Measurements from ENCODE around the gene TMEM143.

The TMEM143 gene

DNA sequence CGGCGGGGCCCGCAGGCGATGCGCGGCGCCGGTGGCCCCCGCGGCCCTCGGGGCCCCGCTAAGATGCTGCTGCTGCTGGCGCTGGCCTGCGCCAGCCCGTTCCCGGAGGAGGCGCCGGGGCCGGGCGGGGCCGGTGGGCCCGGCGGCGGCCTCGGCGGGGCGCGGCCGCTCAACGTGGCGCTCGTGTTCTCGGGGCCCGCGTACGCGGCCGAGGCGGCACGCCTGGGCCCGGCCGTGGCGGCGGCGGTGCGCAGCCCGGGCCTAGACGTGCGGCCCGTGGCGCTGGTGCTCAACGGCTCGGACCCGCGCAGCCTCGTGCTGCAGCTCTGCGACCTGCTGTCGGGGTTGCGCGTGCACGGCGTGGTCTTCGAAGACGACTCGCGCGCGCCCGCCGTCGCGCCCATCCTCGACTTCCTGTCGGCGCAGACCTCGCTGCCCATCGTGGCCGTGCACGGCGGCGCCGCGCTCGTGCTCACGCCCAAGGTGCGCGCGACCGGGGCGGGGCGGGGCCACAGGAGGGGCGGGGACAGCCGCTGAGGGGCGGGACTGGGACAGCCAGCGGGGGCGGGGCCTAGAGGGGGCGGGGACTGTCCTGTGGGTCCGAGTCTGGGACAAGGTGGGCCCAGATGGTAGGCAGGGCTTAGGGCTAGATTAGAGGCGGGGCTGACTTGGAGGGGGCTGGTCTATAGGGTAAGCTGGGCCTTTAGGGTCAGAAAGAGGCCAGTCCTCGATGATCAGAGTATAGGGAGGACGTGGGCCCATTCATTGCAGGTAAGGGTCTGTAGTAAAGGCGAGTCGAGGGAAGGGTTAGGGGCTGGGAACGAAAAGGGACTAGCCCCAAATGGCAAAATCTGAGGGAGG is 34.9 kb upstream of the TMEM143 start:
- no peak for DNase-seq (ENCODE audit: insufficient read length, low spot score)
- FAIRE-seq, result no peak
- TF ChIP-seq, protein P1, sequence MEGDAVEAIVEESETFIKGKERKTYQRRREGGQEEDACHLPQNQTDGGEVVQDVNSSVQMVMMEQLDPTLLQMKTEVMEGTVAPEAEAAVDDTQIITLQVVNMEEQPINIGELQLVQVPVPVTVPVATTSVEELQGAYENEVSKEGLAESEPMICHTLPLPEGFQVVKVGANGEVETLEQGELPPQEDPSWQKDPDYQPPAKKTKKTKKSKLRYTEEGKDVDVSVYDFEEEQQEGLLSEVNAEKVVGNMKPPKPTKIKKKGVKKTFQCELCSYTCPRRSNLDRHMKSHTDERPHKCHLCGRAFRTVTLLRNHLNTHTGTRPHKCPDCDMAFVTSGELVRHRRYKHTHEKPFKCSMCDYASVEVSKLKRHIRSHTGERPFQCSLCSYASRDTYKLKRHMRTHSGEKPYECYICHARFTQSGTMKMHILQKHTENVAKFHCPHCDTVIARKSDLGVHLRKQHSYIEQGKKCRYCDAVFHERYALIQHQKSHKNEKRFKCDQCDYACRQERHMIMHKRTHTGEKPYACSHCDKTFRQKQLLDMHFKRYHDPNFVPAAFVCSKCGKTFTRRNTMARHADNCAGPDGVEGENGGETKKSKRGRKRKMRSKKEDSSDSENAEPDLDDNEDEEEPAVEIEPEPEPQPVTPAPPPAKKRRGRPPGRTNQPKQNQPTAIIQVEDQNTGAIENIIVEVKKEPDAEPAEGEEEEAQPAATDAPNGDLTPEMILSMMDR (IDR thresholded peaks at IDR 0.05; ENCODE audit: insufficient read depth, missing control alignments), result no peak

DNA sequence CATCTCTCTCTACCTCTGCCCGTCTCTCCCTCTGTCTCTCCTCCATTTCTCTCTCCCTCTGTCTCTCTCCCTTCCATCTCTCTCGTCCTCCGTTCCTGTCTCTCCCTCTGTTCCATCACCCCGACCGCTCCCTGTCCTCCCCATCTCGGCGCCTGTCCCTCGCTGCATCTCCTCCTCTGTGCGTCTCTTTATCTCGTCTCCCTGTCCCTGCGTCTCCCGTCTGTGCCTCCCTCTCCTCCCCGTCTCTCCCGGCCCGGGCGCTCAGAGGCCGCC is 34.3 kb upstream of the TMEM143 start:
- FAIRE-seq (no peak), DNase-seq (ENCODE audit: insufficient read length, low spot score) (no peak)
- TF ChIP-seq, protein P1 (IDR thresholded peaks at IDR 0.05; ENCODE audit: insufficient read depth, missing control alignments), result no peak

DNA sequence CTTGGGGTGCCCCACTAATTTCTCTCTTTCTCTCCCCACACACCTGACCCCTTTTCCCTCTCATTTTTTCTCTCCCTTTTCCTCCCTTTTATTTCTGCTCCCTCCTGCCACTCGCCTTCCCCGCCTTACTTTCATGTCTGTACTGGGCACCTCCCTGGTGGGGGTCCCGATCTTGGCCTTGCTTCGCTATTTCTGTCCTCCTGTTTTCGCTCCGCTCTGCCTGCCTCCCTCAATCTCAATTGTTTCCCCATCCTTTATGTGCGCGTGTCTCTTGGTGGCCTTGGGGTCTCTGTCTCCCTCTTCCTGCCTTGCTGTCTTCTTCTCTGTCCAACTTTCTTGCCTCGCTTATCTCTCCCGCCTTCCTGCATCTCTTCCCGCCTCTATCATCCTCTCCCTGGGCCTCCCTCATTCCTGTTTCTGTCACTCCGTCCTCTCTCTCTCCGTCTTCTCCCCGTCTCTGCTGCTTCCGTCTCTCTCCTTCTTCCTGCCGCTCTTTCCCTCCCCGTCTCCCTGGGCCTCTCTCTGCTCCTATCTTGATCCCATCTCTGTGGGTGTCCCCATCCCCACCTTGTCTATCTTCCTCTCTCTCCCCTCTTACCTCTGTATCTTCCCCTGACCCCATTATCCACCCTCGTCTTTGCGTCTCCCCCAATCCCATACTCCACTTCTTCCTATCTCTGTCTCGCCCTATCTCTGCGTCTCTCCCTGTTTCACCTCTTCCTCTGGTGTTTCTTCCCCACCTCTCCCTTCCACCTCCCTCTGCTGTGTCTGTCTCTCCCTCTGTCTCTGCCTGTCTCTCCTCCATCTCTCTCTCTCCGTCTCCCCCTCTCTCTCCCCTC is 33.7 kb upstream of the TMEM143 start:
- FAIRE-seq (no peak), DNase-seq (ENCODE audit: insufficient read length, low spot score) (no peak)
- TF ChIP-seq, protein P1 (IDR thresholded peaks at IDR 0.05; ENCODE audit: insufficient read depth, missing control alignments), result no peak

DNA sequence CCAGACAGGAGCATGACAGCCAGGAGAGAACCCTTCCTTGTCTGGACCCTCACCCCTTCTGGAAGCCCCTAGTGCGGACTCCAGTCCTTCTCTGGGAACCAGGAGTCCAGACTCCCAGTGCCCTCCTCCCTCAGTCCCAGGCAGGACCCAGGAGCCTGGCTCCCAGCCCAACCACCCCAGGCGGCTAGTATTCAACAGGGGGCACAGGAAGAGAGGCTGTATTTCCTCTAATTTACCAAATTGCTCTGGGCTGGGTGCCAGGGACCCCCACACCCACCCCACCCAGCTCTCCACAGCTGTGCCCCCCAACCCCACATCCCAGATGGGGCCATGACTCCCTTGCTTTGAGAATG is 33.1 kb upstream of the TMEM143 start:
- DNase-seq (ENCODE audit: insufficient read length, low spot score) (no peak), FAIRE-seq (no peak)
- TF ChIP-seq, protein P1 (IDR thresholded peaks at IDR 0.05; ENCODE audit: insufficient read depth, missing control alignments), result no peak

DNA sequence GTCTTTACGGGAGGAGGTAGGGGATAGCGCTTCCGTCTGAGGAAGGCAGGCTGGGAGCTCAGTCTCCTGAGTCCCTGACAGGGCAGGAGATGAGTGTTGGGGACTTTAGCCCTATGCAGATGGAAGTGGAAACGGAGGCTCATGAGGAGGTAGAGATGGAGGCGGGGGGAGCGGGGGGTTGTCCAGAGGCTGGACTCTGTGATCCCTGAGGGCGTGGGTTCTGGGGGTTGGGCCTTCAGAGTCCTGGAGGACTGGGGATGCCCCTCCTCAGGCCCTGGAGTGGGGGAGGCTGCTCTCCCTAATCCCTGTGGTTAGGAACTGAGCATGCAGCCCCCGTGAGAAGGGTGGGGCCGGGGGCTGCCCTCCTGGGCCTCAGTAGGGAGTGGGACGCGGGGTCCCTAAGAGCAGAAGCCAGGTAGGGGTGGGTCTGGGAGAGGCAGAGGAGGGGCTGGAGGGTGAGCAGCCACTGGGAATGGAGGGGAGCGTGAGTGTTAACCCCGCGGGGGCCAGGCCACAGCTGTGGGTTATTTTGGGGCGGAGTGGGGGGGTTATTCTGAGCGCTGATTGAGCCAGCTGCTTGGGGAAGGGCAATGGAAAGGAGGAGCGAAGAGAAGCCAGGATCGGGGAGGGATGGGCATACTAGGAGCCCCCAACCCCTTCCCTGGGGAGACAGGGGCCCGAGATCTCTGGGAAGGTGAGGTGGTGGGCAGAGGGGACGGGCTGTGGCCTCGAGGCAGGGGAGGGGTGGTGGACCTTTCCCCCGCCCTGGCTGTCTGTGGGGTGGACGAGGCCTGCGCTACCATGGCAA is 32.5 kb upstream of the TMEM143 start:
- DNase-seq (ENCODE audit: insufficient read length, low spot score) (no peak), FAIRE-seq (no peak)
- TF ChIP-seq, protein P1 (IDR thresholded peaks at IDR 0.05; ENCODE audit: insufficient read depth, missing control alignments), result no peak

DNA sequence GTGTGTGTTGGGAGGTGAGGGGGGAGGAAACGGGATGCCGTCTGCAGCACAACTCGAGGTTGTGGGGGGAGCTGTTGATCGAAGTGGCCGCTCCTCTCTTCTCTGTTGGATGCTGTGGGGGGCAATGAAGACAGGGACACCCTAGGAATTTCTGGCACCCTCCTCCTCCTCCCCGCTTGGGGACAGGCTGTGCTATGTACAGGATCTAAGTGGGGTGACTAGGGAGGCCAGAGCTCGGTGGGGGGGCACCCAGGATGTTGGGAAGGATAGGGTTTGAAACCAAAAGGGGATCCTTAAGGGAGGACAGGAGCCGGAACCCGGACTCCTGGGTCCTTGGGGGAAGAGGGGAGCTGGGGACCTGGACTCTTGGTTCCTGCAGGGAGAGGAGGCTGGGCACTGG is 31.8 kb upstream of the TMEM143 start:
- FAIRE-seq, result no peak
- TF ChIP-seq, protein P1 (IDR thresholded peaks at IDR 0.05; ENCODE audit: insufficient read depth, missing control alignments), result no peak
- no peak for DNase-seq (ENCODE audit: insufficient read length, low spot score)

All from D721Med (cell line).